Breast epithelium (tissue), 3 donors: ENCODE data around the gene PTGFRN.

Experiments used
- POLR2AphosphoS5 ChIP-seq, 3 donors: sonication (generic); formaldehyde crosslinking; IDR thresholded peaks; one replicate each; pipeline ENCODE4 v1.6.1; 2017; ENCODE audit warnings: antibody characterized with exemption in 3 of 3
- TF ChIP-seq, protein P1 (sequence below), 3 donors: fragments of 450-650 bp; IDR thresholded peaks; one replicate each; pipeline ENCODE4 v1.5.1; 2016 to 2017; ENCODE audit warnings: antibody characterized with exemption in 3 of 3, mild to moderate bottlenecking in 3 of 3, moderate library complexity in 3 of 3

DNA sequence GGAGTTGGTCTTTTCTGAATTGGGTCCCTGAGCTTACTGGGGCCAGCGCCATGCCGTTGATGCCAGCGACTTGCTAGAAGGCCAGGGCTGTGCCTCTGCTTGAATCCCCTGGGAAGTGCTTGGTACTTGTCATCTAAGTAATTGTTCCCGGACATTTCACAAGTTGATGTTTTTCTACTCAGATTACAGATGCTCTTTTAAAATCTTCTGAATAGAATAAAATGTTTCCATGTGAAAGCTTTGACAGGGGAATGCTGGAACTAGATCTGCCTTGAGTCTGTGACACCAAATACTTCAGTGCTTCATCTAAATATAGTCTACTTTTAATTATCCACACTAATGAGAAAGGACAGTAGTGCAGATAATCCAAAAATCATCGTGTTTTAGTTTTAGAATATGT, 38.3 kb downstream of the PTGFRN start:
- TF ChIP-seq, protein P1, sequence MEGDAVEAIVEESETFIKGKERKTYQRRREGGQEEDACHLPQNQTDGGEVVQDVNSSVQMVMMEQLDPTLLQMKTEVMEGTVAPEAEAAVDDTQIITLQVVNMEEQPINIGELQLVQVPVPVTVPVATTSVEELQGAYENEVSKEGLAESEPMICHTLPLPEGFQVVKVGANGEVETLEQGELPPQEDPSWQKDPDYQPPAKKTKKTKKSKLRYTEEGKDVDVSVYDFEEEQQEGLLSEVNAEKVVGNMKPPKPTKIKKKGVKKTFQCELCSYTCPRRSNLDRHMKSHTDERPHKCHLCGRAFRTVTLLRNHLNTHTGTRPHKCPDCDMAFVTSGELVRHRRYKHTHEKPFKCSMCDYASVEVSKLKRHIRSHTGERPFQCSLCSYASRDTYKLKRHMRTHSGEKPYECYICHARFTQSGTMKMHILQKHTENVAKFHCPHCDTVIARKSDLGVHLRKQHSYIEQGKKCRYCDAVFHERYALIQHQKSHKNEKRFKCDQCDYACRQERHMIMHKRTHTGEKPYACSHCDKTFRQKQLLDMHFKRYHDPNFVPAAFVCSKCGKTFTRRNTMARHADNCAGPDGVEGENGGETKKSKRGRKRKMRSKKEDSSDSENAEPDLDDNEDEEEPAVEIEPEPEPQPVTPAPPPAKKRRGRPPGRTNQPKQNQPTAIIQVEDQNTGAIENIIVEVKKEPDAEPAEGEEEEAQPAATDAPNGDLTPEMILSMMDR (IDR thresholded peaks at IDR 0.05): no peak
- TF ChIP-seq POLR2AphosphoS5 (IDR thresholded peaks at IDR 0.05): no peak
